HG02970 (cell line): Measurements from ENCODE around the gene ADORA2A.

ENCODE experiments used
- ATAC-seq: cut with Tn5 transposase; IDR thresholded peaks from one replicate; pipeline ENCODE4 v1.9.1; 2021; ENCODE audit warnings: mild to moderate bottlenecking, moderate library complexity, moderate number of reproducible peaks; ENCODE audit not compliant: unreplicated experiment, low FRiP score

Gene ADORA2A

DNA sequence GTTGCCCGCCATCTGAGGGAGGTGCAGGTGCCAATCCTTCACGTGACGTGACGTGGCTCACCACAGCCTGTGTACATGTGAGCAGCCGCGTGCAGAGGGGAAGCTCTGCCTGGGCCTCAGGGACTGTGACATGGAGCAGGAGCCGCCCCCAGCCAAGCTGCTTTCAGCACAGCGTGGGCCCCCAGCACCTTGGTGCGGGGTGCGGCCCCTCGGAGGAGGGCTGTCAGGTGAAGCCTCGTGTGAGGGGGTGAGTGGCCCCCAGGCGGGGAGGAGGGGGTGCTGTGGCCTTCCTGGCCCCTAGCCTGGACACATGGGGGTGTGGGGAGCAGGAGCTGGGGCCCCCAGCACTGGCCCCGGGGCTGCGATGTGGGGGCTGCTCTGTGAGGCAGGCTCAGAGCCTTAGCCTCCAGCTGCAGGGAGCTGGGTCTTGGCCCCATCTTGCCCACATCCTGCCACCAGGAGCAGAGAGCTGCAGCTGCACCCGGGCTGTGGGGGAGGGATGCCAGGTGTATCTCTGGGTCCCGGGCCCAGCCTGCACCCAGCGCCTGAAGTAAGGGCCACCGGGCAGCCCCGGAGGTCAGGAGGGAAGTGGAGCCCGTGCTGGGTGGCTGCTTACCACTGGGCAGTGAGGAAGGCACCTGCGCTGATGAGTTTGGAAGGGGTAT lies at the start of gene ADORA2A:
Gene ADORA2A, plus strand, starts transcription at position 100 of the 665 bp plus-strand sequence. CDS start 5,806 bp downstream, outside the sequence.
- no peak for ATAC-seq

DNA sequence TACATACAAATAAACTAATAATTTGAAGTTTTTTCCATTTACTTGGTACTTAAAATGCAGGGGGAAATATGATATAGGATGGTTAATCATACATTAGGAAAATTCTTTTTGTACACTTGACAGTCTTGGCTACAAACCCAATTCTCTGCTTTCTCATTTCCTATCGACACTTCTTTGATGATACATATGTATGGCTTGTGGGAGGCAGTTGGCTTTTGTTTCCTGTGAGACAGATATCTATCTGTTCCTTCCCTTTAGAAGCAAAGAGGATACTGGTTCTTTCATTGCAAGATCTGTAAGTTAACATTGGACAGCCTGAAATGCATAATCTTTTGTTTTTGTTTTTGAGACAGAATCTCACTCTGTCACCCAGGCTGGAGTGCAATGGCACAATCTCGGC lies 47.9 kb upstream of the ADORA2A start:
- ATAC-seq: no peak

DNA sequence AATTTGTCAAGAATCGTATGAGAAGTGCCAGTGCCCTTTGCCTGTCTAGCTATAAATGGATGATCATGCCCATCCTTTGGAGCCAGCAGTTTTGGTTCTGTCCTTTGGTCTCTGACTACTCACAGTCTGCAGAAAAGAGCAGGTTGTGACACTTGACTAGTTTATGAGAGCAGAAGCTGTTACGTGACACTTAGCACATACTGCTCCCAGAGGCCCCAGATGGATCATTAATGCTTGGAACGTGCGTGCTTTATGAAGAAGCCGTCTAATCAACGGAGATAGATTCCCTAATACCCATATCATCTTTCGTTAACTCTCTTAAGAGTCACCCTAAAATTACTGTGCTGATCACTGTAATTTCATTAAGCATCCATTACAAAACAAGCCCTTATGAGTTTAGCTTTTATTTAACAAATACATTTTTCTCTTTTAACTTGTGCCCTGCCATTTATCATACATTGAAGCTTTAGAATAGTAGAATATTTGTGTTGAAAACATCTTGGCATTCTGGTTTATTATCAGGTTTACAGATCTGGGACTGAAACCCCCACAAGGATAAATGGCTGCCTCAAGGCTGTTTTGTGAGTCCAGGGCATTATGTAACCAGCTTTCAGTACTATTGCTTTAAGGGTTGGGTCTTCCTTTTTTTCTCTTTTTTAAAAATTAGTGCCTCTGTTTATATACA lies 47.0 kb upstream of the ADORA2A start:
- no peak for ATAC-seq

- ATAC-seq: no peak
Measured at GRCh38 chr22:24380905-24381230, 46.5 kb upstream of the ADORA2A start.

DNA sequence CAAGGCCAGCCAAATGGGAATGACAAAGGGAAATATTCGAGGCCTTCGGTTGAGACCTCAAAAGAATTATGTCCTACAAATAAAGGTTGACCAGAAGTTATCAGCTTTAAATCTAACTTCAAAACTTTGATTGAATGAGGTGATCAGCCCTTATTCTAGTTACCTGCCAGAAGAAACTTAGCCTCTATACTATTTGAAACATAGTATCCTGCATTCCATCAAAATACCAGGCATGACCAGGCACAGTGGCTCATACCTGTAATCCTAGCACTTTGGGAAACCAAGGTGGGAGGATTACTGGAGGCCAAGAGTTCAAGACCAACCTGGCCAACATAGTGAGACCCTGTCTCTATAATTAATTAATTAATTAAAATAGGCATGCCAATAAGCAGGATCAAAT lies 44.3 kb upstream of the ADORA2A start:
- no peak for ATAC-seq

GRCh38 chr22:24384131-24384530 lies 43.3 kb upstream of the ADORA2A start:
- no peak for ATAC-seq

DNA sequence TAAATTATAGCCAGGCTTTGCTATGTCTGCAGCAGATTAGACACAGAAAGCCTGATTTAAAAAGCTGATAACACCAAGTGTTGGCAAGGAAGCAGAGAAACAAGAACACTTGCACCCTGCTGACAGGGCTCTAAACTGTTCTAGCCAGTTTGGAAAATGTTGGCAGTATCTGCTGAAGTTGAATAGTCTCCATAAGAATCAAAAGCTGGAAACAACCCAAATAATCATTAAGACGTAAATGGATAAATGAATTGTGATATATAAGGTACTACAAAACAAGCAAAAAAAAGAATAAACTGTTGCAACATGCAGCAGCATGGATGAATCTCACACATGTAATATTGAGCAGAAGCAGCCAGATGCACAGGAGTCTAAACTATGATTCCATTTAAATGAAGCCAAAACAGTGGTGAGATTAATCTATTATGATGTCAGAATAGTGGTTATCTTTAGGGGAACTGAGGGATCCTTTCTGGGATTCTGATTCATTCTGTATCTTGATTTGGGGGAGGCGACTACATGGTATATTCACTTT lies 40.4 kb upstream of the ADORA2A start:
- ATAC-seq: no peak

- no peak for ATAC-seq
Measured at GRCh38 chr22:24389680-24390079, 37.7 kb upstream of the ADORA2A start.

DNA sequence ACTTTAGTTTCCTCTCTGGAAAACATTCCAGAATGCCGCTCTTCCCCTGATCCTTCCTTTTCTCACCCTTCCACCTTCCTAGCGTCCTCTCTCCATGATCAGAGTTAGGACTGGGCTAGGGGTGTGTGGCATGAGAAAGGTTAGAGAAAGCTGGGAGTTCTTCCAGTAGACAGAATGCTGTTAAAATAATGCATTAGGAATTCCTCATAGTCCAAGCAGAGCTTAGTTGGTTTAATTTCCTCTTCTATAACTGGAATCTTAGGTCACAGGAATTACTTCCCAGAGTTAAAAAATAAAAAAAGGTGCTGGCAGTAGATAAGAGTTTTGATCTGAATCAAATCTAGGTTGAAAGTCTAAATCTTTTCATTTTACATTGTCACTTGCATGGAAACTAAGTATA lies 37.2 kb upstream of the ADORA2A start:
- no peak for ATAC-seq

GRCh38 chr22:24390576-24390975 lies 36.8 kb upstream of the ADORA2A start:
- ATAC-seq: no peak

GRCh38 chr22:24391836-24392217 lies 35.6 kb upstream of the ADORA2A start:
- no peak for ATAC-seq

DNA sequence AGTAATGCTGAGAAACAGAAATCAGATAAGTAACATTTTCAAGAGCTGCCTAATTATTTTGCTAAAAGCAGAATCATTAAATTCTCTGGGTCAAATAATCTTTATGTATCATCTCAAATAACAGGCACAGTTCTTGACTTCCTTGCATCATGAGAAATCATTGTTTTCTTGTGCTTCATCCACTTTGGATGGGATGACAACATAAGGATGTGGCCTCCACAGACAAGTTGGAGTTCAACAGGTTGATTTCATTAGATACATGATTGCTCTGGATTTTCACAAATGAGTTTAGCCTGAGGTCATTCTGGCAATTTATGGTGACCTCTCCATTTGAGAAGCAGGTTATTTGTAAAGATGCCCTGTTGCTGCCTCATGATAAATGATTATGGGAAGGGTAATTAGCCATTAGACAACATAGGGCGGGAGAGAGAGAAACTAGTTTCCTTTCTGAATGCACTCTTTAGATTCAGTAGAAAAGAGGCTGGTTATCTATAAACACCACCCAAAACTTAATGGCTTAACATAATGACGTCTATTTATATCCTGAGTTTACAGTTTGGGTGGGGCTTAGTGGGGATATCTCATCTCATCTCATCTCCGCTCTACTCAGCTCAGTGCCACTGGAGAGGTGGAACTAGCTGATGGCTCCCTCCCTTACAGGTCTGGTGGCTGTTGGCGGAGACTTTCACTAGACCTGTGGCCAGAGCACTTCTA lies 35.0 kb upstream of the ADORA2A start:
- no peak for ATAC-seq

- ATAC-seq: no peak
Measured at GRCh38 chr22:24393012-24393559, 34.3 kb upstream of the ADORA2A start.

- no peak for ATAC-seq
Measured at GRCh38 chr22:24393848-24394247, 33.6 kb upstream of the ADORA2A start.

DNA sequence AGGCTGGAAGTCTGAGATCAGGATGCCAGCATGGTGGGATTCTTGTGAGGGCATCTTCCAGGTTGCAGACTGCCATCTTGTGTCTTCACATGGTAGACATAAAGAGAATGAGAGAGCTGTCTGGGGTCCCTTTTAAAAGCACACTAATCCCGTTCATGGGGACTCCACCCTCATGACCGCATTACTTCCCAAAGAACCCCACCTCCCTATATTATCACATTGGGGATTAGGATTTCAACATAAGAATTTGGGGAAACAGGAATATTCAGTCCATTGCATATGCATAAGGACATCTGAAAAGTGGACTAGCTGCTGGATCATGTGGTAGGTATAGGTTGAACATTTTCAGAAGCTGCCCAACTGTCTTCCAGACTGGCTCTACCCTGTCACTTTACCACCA lies 33.1 kb upstream of the ADORA2A start:
- no peak for ATAC-seq

DNA sequence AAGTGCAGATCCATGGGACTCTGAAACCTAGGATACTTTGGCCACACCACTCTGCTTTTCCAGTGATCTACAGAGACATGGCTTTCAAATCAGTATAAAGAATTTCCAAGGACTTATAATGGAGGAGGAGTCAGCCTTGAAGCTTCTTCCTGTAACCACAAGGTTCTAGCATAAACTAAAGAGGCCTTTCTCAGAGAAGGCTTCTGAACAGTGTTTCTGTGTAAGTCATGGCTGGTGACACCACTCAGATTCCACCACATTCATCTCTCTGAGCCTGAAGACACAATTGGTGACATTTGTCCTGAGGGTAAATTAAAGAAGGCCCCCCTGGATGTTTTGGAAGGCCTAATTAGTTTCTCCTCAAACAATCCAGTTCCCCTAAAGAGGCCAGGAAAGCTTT lies 29.0 kb upstream of the ADORA2A start:
- no peak for ATAC-seq

- no peak for ATAC-seq
Measured at GRCh38 chr22:24400034-24400725, 27.2 kb upstream of the ADORA2A start.

DNA sequence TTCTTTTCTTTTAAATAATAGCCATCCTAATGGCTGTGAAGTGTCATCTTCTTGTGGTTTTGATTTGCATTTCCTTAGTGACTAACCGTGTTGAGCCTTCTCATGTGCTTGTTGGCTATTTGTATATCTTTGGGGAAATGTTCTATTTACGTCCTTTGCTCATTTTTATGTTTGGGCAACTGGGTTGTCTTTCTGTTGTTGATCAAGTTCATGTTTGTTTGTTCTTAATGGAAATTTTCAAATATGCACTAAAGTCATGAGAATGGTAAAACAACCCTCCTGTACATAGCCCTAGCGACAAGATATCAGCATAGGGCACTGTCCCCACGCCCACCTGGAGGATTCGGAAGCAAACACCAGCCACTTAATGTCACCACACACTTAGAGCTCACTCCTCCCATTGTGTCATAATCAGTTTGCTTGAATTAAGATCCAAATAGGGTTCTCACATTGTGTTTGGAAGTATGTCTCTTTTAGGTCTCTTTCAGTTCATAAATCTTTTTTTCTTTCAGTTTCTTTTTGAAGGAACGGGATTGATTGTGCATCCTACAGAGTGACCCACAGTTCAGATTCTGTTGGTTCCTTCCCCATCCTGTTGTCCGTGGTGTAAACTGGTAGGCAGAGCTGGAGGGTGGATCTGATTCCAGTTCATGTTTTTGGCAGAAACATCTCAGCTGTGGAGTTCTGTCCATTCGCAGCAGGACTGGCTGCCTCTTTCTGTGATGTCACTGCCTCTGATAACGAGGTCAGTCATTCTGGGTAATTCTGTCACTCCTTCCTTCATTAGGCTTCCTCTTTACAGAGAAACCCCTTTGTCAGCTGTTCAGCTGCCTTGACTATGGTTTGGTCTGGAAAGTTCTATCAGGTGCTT lies 26.4 kb upstream of the ADORA2A start:
- no peak for ATAC-seq

DNA sequence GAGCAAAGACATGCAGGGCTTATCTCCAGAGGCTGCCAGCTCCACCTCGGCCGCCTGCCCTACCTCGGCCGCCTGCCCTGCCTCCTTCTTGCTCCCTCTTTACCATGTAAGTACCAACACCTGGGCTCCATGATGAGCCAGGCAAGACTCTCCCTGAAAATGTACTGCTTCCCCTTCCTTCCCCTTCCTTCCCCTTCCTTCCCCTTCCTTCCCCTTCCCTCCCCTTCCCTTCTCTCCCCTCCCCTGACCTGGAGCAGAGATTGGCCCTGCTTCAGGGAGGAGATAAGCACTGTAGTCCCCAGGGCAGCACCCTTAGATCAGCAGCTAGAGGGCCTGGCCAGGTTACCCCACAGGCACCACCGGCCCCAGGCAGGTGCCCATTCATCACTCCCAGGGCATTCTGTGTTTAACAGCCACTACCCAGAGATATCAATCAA lies 25.4 kb upstream of the ADORA2A start:
- ATAC-seq: no peak
